Measurements from ENCODE around the gene LAPTM5.

LAPTM5 gene

GRCh38 chr1:30743584-30744059 is 14.0 kb downstream of the LAPTM5 start:
- H3K79me1 ChIP-seq (ENCODE audit: low read depth, low read length): no peaks in the 10 kb centered on the region
- no peaks in the 10 kb centered on the region for H3K9me3 ChIP-seq (replicated peaks in 1 of 2; ENCODE audit: control insufficient read depth in 2 of 2, insufficient read depth in 1 of 2, low read depth in 1 of 2, low read length in 2 of 2)
- H2AK5ac ChIP-seq (ENCODE audit: low read depth, low read length): no peak overlapping the region
- no peak overlapping the region for H3K27ac ChIP-seq (replicated peaks; ENCODE audit: low read length)
- peaks cover 10 to 11% of the 10 kb centered on the region in 2 donors for H3K4me1 ChIP-seq (ENCODE audit: control insufficient read depth in 2 of 2, insufficient read depth in 1 of 2, low read depth in 1 of 2, low read length in 2 of 2)
- H3K14ac ChIP-seq (ENCODE audit: low read length): no peak overlapping the region
- DNase-seq (ENCODE audit: low spot score): no peak
- H2BK15ac ChIP-seq (ENCODE audit: low read length): no peak overlapping the region
- H3K4me3 ChIP-seq (ENCODE audit: low read length in 2 of 2): no peak overlapping the region
- H3K18ac ChIP-seq (ENCODE audit: low read length): no peak overlapping the region
- H3K9ac ChIP-seq (ENCODE audit: low read depth, low read length, poor library complexity): no peak overlapping the region
- whole genome bisulfite sequencing, 2 donors (ENCODE audit: extremely low coverage in 2 of 2, insufficient read length in 2 of 2, insufficient replicate concordance in 1 of 2): no CpG with 5 or more reads among the region's 4 CpGs
- H3K27me3 ChIP-seq (ENCODE audit: control insufficient read depth in 3 of 3, insufficient read depth in 3 of 3, low read depth in 1 of 3, low read length in 3 of 3): no peaks in the 10 kb centered on the region
- H3K36me3 ChIP-seq (replicated peaks in 1 of 2; ENCODE audit: control insufficient read depth in 2 of 2, insufficient read depth in 2 of 2, low read length in 2 of 2): no peaks in the 10 kb centered on the region
- H3K4me2 ChIP-seq (ENCODE audit: insufficient read depth, low read length, poor library complexity, severe bottlenecking): no peak overlapping the region
- no peak overlapping the region for H4K91ac ChIP-seq (ENCODE audit: low read depth, low read length, poor library complexity)
- no peak overlapping the region for H4K8ac ChIP-seq (ENCODE audit: low read depth, low read length)
- no peak overlapping the region for H2BK12ac ChIP-seq (ENCODE audit: low read length)
- no peak overlapping the region for H3K4ac ChIP-seq (ENCODE audit: low read length)
- peak overlapping the region; percentile 20 for H3K23ac ChIP-seq (ENCODE audit: low read depth, low read length, poor library complexity)
- no peak overlapping the region for H2BK5ac ChIP-seq (ENCODE audit: low read length)
- no peak overlapping the region for H2BK120ac ChIP-seq (ENCODE audit: low read depth, low read length)
- H2AFZ ChIP-seq (ENCODE audit: low read length): no peak overlapping the region

DNA sequence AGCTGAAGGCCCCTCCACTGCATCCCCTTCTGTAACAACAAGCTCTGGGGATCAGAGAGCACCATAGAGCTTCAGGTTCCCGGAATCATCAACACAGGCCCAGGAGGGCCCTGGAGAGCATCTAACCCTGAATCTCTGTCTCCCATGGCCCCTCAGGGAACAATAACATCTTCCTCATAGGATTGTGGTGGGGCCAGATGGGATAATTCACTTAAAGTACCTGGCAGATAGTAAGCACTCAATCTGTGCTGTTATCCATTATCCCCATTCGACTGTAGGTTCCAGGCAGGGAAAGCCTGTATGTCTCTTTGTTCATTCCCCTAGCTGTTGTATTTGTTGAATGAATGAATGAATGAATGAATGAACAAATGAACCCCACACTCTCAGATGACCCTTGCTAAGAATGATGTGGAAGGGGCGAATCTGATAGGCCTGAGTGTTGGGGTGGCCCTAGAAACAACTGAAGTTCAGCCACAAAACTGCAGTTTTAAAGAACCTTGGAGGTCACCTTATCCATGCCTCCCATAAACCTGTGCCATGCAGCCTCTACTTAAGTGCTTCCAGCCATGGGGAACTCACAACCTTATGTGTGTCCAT is 14.5 kb downstream of the LAPTM5 start:
- Histone ChIP-seq H3K36me3 (replicated peaks in 1 of 2; ENCODE audit: control insufficient read depth in 2 of 2, insufficient read depth in 2 of 2, low read length in 2 of 2) (no peaks in the 10 kb centered on the region), H3K9me3 (replicated peaks in 1 of 2; ENCODE audit: control insufficient read depth in 2 of 2, insufficient read depth in 1 of 2, low read depth in 1 of 2, low read length in 2 of 2) (no peaks in the 10 kb centered on the region), H2BK12ac (ENCODE audit: low read length) (no peak overlapping the region), H2BK120ac (ENCODE audit: low read depth, low read length) (no peak overlapping the region), H3K4me1 (ENCODE audit: control insufficient read depth in 2 of 2, insufficient read depth in 1 of 2, low read depth in 1 of 2, low read length in 2 of 2) (peaks cover 5 to 9% of the 10 kb centered on the region in 2 donors), H3K23ac (ENCODE audit: low read depth, low read length, poor library complexity) (no peak overlapping the region), H3K4me3 (ENCODE audit: low read length in 2 of 2) (no peak overlapping the region), H2AK5ac (ENCODE audit: low read depth, low read length) (no peak overlapping the region), H3K4ac (ENCODE audit: low read length) (no peak overlapping the region), H3K27me3 (ENCODE audit: control insufficient read depth in 3 of 3, insufficient read depth in 3 of 3, low read depth in 1 of 3, low read length in 3 of 3) (no peaks in the 10 kb centered on the region), H3K18ac (ENCODE audit: low read length) (no peak overlapping the region), H3K27ac (replicated peaks; ENCODE audit: low read length) (no peak overlapping the region), H2BK5ac (ENCODE audit: low read length) (no peak overlapping the region), H2AFZ (ENCODE audit: low read length) (no peak overlapping the region), H3K4me2 (ENCODE audit: insufficient read depth, low read length, poor library complexity, severe bottlenecking) (no peak overlapping the region), H3K9ac (ENCODE audit: low read depth, low read length, poor library complexity) (no peak overlapping the region), H4K91ac (ENCODE audit: low read depth, low read length, poor library complexity) (no peak overlapping the region), H3K14ac (ENCODE audit: low read length) (no peak overlapping the region), H2BK15ac (ENCODE audit: low read length) (no peak overlapping the region), H3K79me1 (ENCODE audit: low read depth, low read length) (no peaks in the 10 kb centered on the region), H4K8ac (ENCODE audit: low read depth, low read length) (no peak overlapping the region)
- no CpG with 5 or more reads among the region's 3 CpGs for WGBS, 2 donors (ENCODE audit: extremely low coverage in 2 of 2, insufficient read length in 2 of 2, insufficient replicate concordance in 1 of 2)
- no peak for DNase-seq (ENCODE audit: low spot score)

DNA sequence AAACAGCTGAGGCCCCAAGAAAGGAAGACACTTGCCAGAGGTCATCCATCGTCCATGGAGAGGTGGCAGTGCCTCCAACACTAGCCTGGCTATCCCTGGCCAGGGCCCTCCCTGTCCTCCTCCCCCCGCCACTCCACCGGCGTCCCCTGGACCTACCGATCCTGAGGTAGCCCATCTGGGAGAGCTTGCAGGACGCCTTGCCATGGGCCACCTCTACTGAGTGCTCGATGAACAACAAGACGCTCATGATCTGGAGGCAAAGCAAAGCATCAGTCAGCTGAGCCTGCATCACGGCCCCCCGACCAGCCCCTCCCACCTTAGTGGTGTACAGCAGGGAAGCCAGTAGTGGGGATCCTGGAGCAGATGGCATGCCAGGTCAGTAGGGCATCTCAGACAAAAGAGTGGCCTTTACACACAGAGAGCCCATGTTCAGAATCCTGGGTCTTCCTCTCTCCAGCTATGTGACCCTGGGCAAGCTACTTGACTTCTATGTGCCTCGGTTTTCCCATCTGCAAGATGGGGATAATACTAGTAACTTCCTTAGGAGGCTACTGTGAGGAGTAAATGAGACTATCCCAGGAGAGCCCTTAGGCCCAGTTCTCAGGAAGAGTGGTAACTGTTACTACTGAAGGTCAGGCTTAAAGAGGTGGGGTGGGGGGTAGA is 15.1 kb downstream of the LAPTM5 start:
- Histone ChIP-seq H2BK120ac (ENCODE audit: low read depth, low read length) (no peak overlapping the region), H3K4me3 (ENCODE audit: low read length in 2 of 2) (no peak overlapping the region), H2AFZ (ENCODE audit: low read length) (no peak overlapping the region), H2BK12ac (ENCODE audit: low read length) (no peak overlapping the region), H3K9ac (ENCODE audit: low read depth, low read length, poor library complexity) (no peak overlapping the region), H3K9me3 (replicated peaks in 1 of 2; ENCODE audit: control insufficient read depth in 2 of 2, insufficient read depth in 1 of 2, low read depth in 1 of 2, low read length in 2 of 2) (no peaks in the 10 kb centered on the region), H3K79me1 (ENCODE audit: low read depth, low read length) (no peaks in the 10 kb centered on the region), H3K36me3 (replicated peaks in 1 of 2; ENCODE audit: control insufficient read depth in 2 of 2, insufficient read depth in 2 of 2, low read length in 2 of 2) (no peaks in the 10 kb centered on the region), H2BK5ac (ENCODE audit: low read length) (no peak overlapping the region), H3K27me3 (ENCODE audit: control insufficient read depth in 3 of 3, insufficient read depth in 3 of 3, low read depth in 1 of 3, low read length in 3 of 3) (no peaks in the 10 kb centered on the region), H3K18ac (ENCODE audit: low read length) (no peak overlapping the region), H4K8ac (ENCODE audit: low read depth, low read length) (no peak overlapping the region), H3K4ac (ENCODE audit: low read length) (no peak overlapping the region), H3K23ac (ENCODE audit: low read depth, low read length, poor library complexity) (no peak overlapping the region), H4K91ac (ENCODE audit: low read depth, low read length, poor library complexity) (no peak overlapping the region), H3K27ac (replicated peaks; ENCODE audit: low read length) (no peak overlapping the region), H3K14ac (ENCODE audit: low read length) (no peak overlapping the region), H2BK15ac (ENCODE audit: low read length) (no peak overlapping the region), H3K4me2 (ENCODE audit: insufficient read depth, low read length, poor library complexity, severe bottlenecking) (no peak overlapping the region), H3K4me1 (ENCODE audit: control insufficient read depth in 2 of 2, insufficient read depth in 1 of 2, low read depth in 1 of 2, low read length in 2 of 2) (peaks cover 2 to 4% of the 10 kb centered on the region in 2 donors), H2AK5ac (ENCODE audit: low read depth, low read length) (no peak overlapping the region)
- DNase-seq (ENCODE audit: low spot score): no peak
- no CpG with 5 or more reads among the region's 11 CpGs for WGBS, 2 donors (ENCODE audit: extremely low coverage in 2 of 2, insufficient read length in 2 of 2, insufficient replicate concordance in 1 of 2)

DNA sequence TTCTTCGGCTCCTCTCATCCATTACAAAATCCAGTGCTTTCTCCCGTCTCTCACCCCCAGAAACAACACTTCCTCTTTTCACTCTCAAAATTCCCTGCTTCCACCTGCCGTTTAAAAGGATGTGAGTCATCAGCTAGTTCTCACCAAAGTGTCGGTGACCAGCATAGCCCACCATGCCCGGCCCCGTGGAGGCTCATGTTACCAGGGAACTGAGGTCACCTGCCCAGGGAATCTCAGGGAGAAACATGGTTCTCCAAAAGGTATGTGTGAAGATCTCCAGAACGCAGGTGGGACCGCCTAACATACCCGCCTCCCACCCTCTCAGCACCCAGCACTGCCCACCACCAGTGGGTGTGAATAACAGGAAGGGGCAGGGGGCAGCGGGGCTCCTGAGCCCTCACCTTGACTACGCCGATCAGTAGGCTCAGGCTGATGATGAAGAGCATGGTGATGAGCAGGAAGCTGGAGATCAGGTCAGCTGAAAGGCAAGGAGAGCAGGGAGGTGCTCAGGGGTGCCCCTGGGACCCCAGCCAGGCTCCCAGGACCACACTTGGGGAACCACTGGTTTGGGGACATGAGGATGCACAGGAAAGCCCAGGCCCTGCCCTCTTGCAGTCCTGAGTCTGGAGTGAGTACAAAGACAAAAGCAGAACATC is 16.2 kb downstream of the LAPTM5 start:
- no peak overlapping the region for H2AFZ ChIP-seq (ENCODE audit: low read length)
- no peak overlapping the region for H3K9ac ChIP-seq (ENCODE audit: low read depth, low read length, poor library complexity)
- H4K91ac ChIP-seq (ENCODE audit: low read depth, low read length, poor library complexity): no peak overlapping the region
- H2BK15ac ChIP-seq (ENCODE audit: low read length): peak overlapping the region; percentile 14
- H3K4me3 ChIP-seq (ENCODE audit: low read length in 2 of 2): no peak overlapping the region
- peak overlapping the region; percentile 66 for H3K23ac ChIP-seq (ENCODE audit: low read depth, low read length, poor library complexity)
- no peaks in the 10 kb centered on the region for H3K36me3 ChIP-seq (replicated peaks in 1 of 2; ENCODE audit: control insufficient read depth in 2 of 2, insufficient read depth in 2 of 2, low read length in 2 of 2)
- 100% methylated on average over 1 of the region's 12 CpGs; no CpG with 5 or more reads in 1 of the 2 donors for WGBS, 2 donors (ENCODE audit: extremely low coverage in 2 of 2, insufficient read length in 2 of 2, insufficient replicate concordance in 1 of 2)
- no peak overlapping the region for H3K4me2 ChIP-seq (ENCODE audit: insufficient read depth, low read length, poor library complexity, severe bottlenecking)
- H3K4me1 ChIP-seq (ENCODE audit: control insufficient read depth in 2 of 2, insufficient read depth in 1 of 2, low read depth in 1 of 2, low read length in 2 of 2): peaks cover 2 to 4% of the 10 kb centered on the region in 2 donors
- no peak overlapping the region for H3K14ac ChIP-seq (ENCODE audit: low read length)
- H3K79me1 ChIP-seq (ENCODE audit: low read depth, low read length): no peaks in the 10 kb centered on the region
- no peak overlapping the region for H3K4ac ChIP-seq (ENCODE audit: low read length)
- no peaks in the 10 kb centered on the region for H3K27me3 ChIP-seq (ENCODE audit: control insufficient read depth in 3 of 3, insufficient read depth in 3 of 3, low read depth in 1 of 3, low read length in 3 of 3)
- H2BK120ac ChIP-seq (ENCODE audit: low read depth, low read length): no peak overlapping the region
- H2BK5ac ChIP-seq (ENCODE audit: low read length): no peak overlapping the region
- H3K18ac ChIP-seq (ENCODE audit: low read length): peak overlapping the region; percentile 29
- DNase-seq (ENCODE audit: low spot score): no peak
- no peaks in the 10 kb centered on the region for H3K9me3 ChIP-seq (replicated peaks in 1 of 2; ENCODE audit: control insufficient read depth in 2 of 2, insufficient read depth in 1 of 2, low read depth in 1 of 2, low read length in 2 of 2)
- peak overlapping the region; percentile 26 for H2BK12ac ChIP-seq (ENCODE audit: low read length)
- H3K27ac ChIP-seq (replicated peaks; ENCODE audit: low read length): no peak overlapping the region
- H2AK5ac ChIP-seq (ENCODE audit: low read depth, low read length): peak overlapping the region; percentile 0
- H4K8ac ChIP-seq (ENCODE audit: low read depth, low read length): no peak overlapping the region

All from neuronal stem cell (in vitro differentiated cells).